Measurements from ENCODE around the gene TMEM163.

DNA sequence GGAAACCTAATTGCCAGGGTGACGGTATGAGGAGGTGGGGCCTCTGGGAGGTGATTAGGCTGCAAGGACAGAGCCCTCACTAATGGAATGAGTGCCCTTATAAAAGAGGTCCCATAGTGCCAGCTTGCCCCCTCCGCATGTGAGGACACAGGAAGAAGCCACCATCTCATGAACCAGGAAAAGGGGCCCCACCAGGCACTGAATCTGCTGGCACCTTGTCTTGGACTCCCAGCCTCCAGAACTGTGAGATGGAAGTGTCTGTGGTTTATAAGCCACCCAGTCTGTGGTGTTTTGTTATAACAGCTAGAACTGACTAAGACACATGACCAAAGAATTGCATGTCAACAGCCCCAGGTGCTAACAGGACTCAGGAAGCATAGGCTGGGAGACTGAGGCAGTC, 250.6 kb downstream of the TMEM163 start:
- TF ChIP-seq, protein P1, sequence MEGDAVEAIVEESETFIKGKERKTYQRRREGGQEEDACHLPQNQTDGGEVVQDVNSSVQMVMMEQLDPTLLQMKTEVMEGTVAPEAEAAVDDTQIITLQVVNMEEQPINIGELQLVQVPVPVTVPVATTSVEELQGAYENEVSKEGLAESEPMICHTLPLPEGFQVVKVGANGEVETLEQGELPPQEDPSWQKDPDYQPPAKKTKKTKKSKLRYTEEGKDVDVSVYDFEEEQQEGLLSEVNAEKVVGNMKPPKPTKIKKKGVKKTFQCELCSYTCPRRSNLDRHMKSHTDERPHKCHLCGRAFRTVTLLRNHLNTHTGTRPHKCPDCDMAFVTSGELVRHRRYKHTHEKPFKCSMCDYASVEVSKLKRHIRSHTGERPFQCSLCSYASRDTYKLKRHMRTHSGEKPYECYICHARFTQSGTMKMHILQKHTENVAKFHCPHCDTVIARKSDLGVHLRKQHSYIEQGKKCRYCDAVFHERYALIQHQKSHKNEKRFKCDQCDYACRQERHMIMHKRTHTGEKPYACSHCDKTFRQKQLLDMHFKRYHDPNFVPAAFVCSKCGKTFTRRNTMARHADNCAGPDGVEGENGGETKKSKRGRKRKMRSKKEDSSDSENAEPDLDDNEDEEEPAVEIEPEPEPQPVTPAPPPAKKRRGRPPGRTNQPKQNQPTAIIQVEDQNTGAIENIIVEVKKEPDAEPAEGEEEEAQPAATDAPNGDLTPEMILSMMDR (IDR thresholded peaks at IDR 0.05; ENCODE audit: low read depth, low read length) = no peak
- TF ChIP-seq, protein P2, sequence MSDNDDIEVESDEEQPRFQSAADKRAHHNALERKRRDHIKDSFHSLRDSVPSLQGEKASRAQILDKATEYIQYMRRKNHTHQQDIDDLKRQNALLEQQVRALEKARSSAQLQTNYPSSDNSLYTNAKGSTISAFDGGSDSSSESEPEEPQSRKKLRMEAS (IDR thresholded peaks at IDR 0.05; ENCODE audit: low read depth, low read length) = no peak

All from NB4 (cell line).